ENCODE measurements around the gene FAM13A.

FAM13A gene

GRCh38 chr4:88775026-88775425 is 282.0 kb downstream of the FAM13A start:
- no peak for DNase-seq (ENCODE audit: extremely low spot score)
- ChIA-PET CTCF (no interaction called here), POLR2A (no interaction called here)
- no peak for TF ChIP-seq L3MBTL2 (conservative IDR thresholded peaks at IDR 0.05)
- TF ChIP-seq FOXA1 (IDR thresholded peaks at IDR 0.05) = no peak
- no peak for TF ChIP-seq TARDBP (IDR thresholded peaks at IDR 0.05)
- TF ChIP-seq ARNT (IDR thresholded peaks at IDR 0.05) = no peak
- TF ChIP-seq SUZ12 (IDR thresholded peaks at IDR 0.05) = no peak
- TF ChIP-seq SP1 (IDR thresholded peaks at IDR 0.05) = no peak
- no peak for TF ChIP-seq FOXM1 (IDR thresholded peaks at IDR 0.05; ENCODE audit: borderline replicate concordance)
- TF ChIP-seq ELF4 (IDR thresholded peaks at IDR 0.05) = no peak
- no peak for TF ChIP-seq BHLHE40 (IDR thresholded peaks at IDR 0.05; ENCODE audit: borderline replicate concordance)
- no peak for TF ChIP-seq LEF1 (IDR thresholded peaks at IDR 0.05; ENCODE audit: borderline replicate concordance)
- no peak for TF ChIP-seq NFRKB (IDR thresholded peaks at IDR 0.05)

GRCh38 chr4:88771883-88772450 is 285.0 kb downstream of the FAM13A start:
- TF ChIP-seq ZNF384 (IDR thresholded peaks at IDR 0.05) (no peak), SUZ12 (IDR thresholded peaks at IDR 0.05) (no peak), FOXM1 (IDR thresholded peaks at IDR 0.05; ENCODE audit: borderline replicate concordance) (no peak), ARNT (IDR thresholded peaks at IDR 0.05) (no peak), LEF1 (IDR thresholded peaks at IDR 0.05; ENCODE audit: borderline replicate concordance) (no peak), HDGF (IDR thresholded peaks at IDR 0.05; ENCODE audit: borderline replicate concordance) (no peak), ELF4 (IDR thresholded peaks at IDR 0.05) (no peak), FOXK2 (IDR thresholded peaks at IDR 0.05) (no peak), FOXA1 (IDR thresholded peaks at IDR 0.05) (no peak), BHLHE40 (IDR thresholded peaks at IDR 0.05; ENCODE audit: borderline replicate concordance) (no peak), PKNOX1 (IDR thresholded peaks at IDR 0.05) (no peak), L3MBTL2 (conservative IDR thresholded peaks at IDR 0.05) (no peak), CTBP1 (IDR thresholded peaks at IDR 0.05; ENCODE audit: borderline replicate concordance) (no peak), NFRKB (IDR thresholded peaks at IDR 0.05) (no peak)
- no peak for DNase-seq (ENCODE audit: extremely low spot score)
- ChIA-PET CTCF (no interaction called here), POLR2A (no interaction called here)

GRCh38 chr4:88765729-88766128 is 291.3 kb downstream of the FAM13A start:
- ChIA-PET CTCF (no interaction called here), POLR2A (interaction anchor here (1.0 kb wide), 1 partner anchor 242 kb away, joined by 3 read pairs; the partner anchor contains the start of gene PYURF)
- no peak for DNase-seq (ENCODE audit: extremely low spot score)
- TF ChIP-seq FOXK2 (IDR thresholded peaks at IDR 0.05) (no peak), FOXM1 (IDR thresholded peaks at IDR 0.05; ENCODE audit: borderline replicate concordance) (no peak), ELF4 (IDR thresholded peaks at IDR 0.05) (no peak), SP1 (IDR thresholded peaks at IDR 0.05) (no peak), L3MBTL2 (conservative IDR thresholded peaks at IDR 0.05) (no peak), TARDBP (IDR thresholded peaks at IDR 0.05) (no peak), FOXA1 (IDR thresholded peaks at IDR 0.05) (no peak), LEF1 (IDR thresholded peaks at IDR 0.05; ENCODE audit: borderline replicate concordance) (no peak), ARNT (IDR thresholded peaks at IDR 0.05) (no peak), SUZ12 (IDR thresholded peaks at IDR 0.05) (no peak)

- no peak for DNase-seq (ENCODE audit: extremely low spot score)
- ChIA-PET CTCF (no interaction called here), POLR2A (no interaction called here)
- TF ChIP-seq CTBP1 (IDR thresholded peaks at IDR 0.05; ENCODE audit: borderline replicate concordance) (no peak), LEF1 (IDR thresholded peaks at IDR 0.05; ENCODE audit: borderline replicate concordance) (no peak), ELF4 (IDR thresholded peaks at IDR 0.05) (no peak), PKNOX1 (IDR thresholded peaks at IDR 0.05) (no peak), SUZ12 (IDR thresholded peaks at IDR 0.05) (no peak), HDGF (IDR thresholded peaks at IDR 0.05; ENCODE audit: borderline replicate concordance) (no peak), SP1 (IDR thresholded peaks at IDR 0.05) (no peak), ZNF384 (IDR thresholded peaks at IDR 0.05) (no peak)
Measured at GRCh38 chr4:88763075-88763474, 293.9 kb downstream of the FAM13A start.

- no peak for TF ChIP-seq LEF1 (IDR thresholded peaks at IDR 0.05; ENCODE audit: borderline replicate concordance)
- DNase-seq (ENCODE audit: extremely low spot score) = no peak
- ChIA-PET CTCF (no interaction called here), POLR2A (no interaction called here)
Measured at GRCh38 chr4:88761861-88762523, 295.0 kb downstream of the FAM13A start.

- no peak for DNase-seq (ENCODE audit: extremely low spot score)
- POLR2A ChIA-PET = no interaction called here
- CTCF ChIA-PET = no interaction called here
- TF ChIP-seq ELF4 (IDR thresholded peaks at IDR 0.05) (no peak), FOXM1 (IDR thresholded peaks at IDR 0.05; ENCODE audit: borderline replicate concordance) (no peak), SP1 (IDR thresholded peaks at IDR 0.05) (no peak), SUZ12 (IDR thresholded peaks at IDR 0.05) (no peak), CTBP1 (IDR thresholded peaks at IDR 0.05; ENCODE audit: borderline replicate concordance) (no peak)
Measured at GRCh38 chr4:88761342-88761741, 295.6 kb downstream of the FAM13A start.

GRCh38 chr4:88759895-88760290 is 297.1 kb downstream of the FAM13A start:
- ChIA-PET CTCF (no interaction called here), POLR2A (no interaction called here)
- TF ChIP-seq TARDBP (IDR thresholded peaks at IDR 0.05) (no peak), FOXK2 (IDR thresholded peaks at IDR 0.05) (no peak), BHLHE40 (IDR thresholded peaks at IDR 0.05; ENCODE audit: borderline replicate concordance) (no peak), LEF1 (IDR thresholded peaks at IDR 0.05; ENCODE audit: borderline replicate concordance) (no peak), FOXM1 (IDR thresholded peaks at IDR 0.05; ENCODE audit: borderline replicate concordance) (no peak), ZNF384 (IDR thresholded peaks at IDR 0.05) (no peak), ARNT (IDR thresholded peaks at IDR 0.05) (no peak), SP1 (IDR thresholded peaks at IDR 0.05) (no peak), HDGF (IDR thresholded peaks at IDR 0.05; ENCODE audit: borderline replicate concordance) (no peak), CTBP1 (IDR thresholded peaks at IDR 0.05; ENCODE audit: borderline replicate concordance) (no peak), SUZ12 (IDR thresholded peaks at IDR 0.05) (no peak), NFRKB (IDR thresholded peaks at IDR 0.05) (no peak), ELF4 (IDR thresholded peaks at IDR 0.05) (no peak), FOXA1 (IDR thresholded peaks at IDR 0.05) (no peak), L3MBTL2 (conservative IDR thresholded peaks at IDR 0.05) (no peak), PKNOX1 (IDR thresholded peaks at IDR 0.05) (no peak)
- no peak for DNase-seq (ENCODE audit: extremely low spot score)

All from HEK293T (cell line).